ENCODE data around the gene TRIM15. TPM values are rescaled to one million over a fixed set of nuclear protein-coding genes. Genes with fewer than 3 reads are reported as not detected.

Gene TRIM15
- total RNA-seq, 1 donor from 2014 or later: not detected

Other genes starting within 250 kb of the TRIM15 start
- gene HLA-A, start 221.0 kb upstream of the TRIM15 start, total RNA-seq: 519 and 1,118 TPM in 2 replicates
- gene POLR1H, start 102.3 kb upstream of the TRIM15 start, total RNA-seq: 30.3 and 36.2 TPM in 2 replicates
- gene PPP1R11, start 96.3 kb upstream of the TRIM15 start, total RNA-seq: 8.6 and 12.0 TPM in 2 replicates
- not detected in 2 replicates for gene RNF39, start 87.8 kb upstream of the TRIM15 start, total RNA-seq
- not detected in 2 replicates for gene TRIM31, start 50.5 kb upstream of the TRIM15 start, total RNA-seq
- not detected in 2 replicates for gene TRIM40, start 27.4 kb upstream of the TRIM15 start, total RNA-seq
- gene TRIM10, start 2.3 kb upstream of the TRIM15 start, total RNA-seq: not detected in 2 replicates
- gene TRIM26, start 49.9 kb downstream of the TRIM15 start, total RNA-seq: 18.5 and 23.6 TPM in 2 replicates
- gene TRIM39, start 163.4 kb downstream of the TRIM15 start, total RNA-seq: 7.6 and 12.1 TPM in 2 replicates
- 15.7 and 19.8 TPM in 2 replicates for gene RPP21, start 181.6 kb downstream of the TRIM15 start, total RNA-seq

All from dermis microvascular lymphatic vessel endothelial cell (primary cell).